SHP77 treated with DMSO at 0.1 percent for 48 hours (cell line): Measurements from ENCODE around the gene SLC9C2.
"Not testable (repeated sequence)": the region's sequence is repeated elsewhere in the genome, so short reads cannot be mapped to it uniquely, and the experiment has no call there.

Experiments used
- DNase-seq: peaks from one replicate; lab custom pipeline; 2025; lab: John Stamatoyannopoulos, UW

SLC9C2 gene

DNA sequence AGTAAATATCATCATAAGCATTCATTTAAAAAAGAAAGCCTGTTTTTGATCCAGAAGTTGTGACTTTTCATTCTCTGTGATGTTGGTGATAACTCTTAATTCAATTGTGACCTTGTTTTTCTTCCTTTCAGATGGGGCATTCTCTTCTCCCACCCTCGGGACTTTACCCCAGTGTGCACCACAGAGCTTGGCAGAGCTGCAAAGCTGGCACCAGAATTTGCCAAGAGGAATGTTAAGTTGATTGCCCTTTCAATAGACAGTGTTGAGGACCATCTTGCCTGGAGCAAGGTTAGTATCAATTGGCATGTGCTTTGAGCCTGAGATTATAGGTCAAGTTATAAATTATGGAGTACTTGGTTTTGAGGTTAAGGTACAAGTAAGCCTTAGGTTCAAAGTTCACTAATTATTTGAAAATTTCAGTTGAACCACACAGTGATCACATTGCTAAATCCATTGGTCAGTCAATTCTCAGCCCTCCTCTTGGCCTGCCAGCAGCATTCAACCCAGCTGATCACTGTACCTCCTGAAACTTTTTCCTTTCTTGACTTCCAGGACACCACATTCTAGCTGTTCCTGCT is 121.6 kb downstream of the SLC9C2 start:
- no peak for DNase-seq

- DNase-seq = no peak
These were observed 123.2 kb downstream of the SLC9C2 start for GRCh38 chr1:173479649-173480048.

DNA sequence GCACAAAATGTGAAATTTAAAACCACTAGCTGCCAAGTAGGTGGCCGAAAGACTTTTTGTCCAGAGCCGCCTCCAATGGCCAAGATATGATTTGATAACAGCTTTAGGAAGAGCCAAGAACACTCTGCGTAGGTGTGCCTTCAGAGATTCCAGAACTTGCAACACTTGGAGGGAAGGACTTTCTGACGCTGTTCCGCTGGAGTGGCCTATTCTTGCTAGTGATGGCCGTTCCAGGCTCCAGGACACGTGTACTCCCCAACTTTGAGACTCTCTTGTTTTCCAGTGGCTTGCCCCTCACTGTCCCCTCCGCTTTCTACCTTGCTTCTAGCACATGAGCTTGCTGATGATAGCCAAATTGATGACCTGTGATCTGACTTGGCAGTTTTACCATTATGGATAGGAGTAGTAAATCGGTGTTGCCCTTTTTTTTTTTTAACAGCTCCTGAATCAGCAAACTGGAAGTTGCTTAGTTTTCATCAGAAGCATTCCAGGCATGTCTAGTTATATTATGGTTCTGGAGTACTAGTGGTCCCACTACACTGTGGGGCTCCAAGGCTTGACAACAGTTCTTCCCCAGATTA is 124.7 kb downstream of the SLC9C2 start:
- no peak for DNase-seq

DNA sequence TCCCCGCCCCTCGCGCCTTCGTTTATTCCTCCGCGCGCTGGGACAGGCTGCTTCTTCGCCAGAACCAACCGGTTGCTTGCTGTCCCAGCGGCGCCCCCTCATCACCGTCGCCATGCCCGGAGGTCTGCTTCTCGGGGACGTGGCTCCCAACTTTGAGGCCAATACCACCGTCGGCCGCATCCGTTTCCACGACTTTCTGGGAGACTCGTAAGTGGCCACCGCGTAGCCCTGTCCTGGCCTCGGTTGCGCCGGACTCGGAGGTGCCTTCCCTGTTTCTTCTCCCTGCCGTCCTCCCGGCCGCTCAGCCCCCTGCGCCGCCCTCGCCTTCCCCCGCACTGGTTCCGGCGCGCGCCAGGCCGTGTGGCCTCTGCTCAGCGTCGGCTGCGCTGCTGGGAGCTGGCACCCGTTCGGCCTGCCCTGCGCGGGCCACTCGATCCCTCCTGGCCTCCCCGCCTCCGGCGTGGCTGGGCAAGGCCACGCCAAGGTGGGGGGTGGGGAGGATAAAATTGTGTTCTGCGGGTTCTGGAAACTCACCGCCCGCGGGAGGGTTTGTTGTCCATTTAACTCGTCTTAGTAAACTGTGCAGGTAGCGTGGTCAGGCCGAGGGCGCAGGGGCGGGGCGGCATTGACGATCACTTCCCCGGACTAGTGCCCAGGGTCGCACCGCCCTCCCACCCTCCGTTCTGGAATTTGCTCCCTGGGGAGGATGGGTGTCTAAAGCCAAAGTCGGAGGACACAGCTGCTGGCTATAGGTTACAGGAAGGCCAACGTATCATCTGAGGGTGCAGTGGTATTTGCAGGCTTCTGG is 125.4 kb downstream of the SLC9C2 start, which contains the start of gene PRDX6:
PRDX6 (plus strand) TSS at position 50 of the 808 bp plus-strand sequence; CDS start at position 113, 63 bp downstream.
- DNase-seq = peak; percentile 59

GRCh38 chr1:173476665-173477285 is 126.1 kb downstream of the SLC9C2 start:
- peak; percentile 87 for DNase-seq

DNA sequence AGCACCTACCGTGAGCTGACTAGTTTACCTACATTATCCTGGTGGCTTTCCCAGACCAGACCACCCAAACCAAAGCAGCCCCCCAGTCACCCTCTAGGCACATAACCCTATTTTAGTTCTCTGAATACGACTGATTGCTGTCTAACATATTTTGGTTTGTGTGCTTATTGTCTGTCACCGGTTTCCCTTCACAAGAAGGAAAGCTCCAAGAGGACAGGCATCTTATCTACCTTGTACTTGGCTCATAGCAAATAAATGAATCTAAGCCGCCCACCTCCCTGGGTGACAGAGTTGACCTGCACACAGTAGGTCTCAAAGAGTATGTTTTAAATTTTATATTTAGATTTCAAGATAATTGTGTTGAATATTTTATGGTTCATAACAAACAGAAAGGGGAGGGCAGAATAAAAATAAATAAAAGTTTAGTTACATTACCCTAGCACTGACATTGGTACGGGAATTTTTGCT is 126.6 kb downstream of the SLC9C2 start:
- DNase-seq = no peak

DNA sequence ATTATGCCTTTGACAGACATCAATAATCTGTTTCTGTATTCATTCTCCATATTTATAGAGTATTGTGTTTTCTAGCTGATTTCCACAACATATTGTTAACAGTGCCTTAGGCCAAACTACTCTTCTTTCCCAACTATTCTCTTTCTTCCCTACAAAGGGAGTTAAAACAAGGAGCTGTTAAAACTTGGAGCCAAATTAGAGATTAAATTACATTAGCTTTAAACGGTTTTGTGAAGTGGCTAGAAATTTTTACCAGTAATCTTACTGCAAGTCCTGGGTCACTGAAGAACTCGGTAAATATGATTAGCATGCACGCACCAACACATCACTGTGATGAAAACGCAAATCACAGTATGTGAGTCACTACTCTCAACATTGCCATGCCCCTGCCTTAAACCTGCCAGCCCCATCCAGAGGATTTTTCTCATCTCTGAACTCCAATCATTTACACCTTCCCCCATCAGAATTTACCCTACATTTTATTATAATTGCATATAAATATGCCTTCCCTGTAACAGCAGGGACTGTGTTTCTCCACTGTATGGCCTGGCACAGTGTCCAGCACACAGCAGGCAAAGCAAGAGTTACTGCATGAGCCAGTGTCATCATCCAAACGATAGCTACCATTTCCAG is 127.2 kb downstream of the SLC9C2 start:
- DNase-seq = peak; percentile 18

GRCh38 chr1:173474780-173475421 is 128.0 kb downstream of the SLC9C2 start:
- DNase-seq = not testable (repeated sequence)

- peak; percentile 8 for DNase-seq
These were observed 128.6 kb downstream of the SLC9C2 start for GRCh38 chr1:173474097-173474779.

- DNase-seq = no peak
These were observed 129.3 kb downstream of the SLC9C2 start for GRCh38 chr1:173473599-173474011.

DNA sequence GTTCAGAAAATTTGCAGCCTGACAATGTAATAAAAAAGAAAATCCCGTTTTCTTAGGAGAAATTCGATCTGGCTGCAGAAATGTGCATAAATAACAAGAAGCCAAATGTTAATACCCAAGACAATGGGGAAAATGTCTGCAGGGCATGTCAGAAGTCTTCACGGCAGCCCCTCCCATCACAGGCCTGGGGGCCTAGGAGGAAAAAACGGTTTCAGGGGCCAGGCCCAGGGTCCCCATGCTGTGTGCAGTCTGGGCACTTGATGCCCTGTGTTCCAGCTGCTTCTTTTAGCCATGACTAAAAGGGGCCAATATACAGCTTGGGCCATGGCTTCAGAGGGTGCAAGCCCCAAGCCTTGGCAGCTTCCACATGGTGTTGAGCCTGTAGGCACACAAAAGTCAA is 132.3 kb downstream of the SLC9C2 start:
- DNase-seq = no peak

- DNase-seq = no peak
These were observed 133.2 kb downstream of the SLC9C2 start for GRCh38 chr1:173469656-173470055.

- no peak for DNase-seq
These were observed 135.4 kb downstream of the SLC9C2 start for GRCh38 chr1:173467426-173467825.

GRCh38 chr1:173464185-173464584 is 138.7 kb downstream of the SLC9C2 start:
- DNase-seq = not testable (repeated sequence)

- not testable (repeated sequence) for DNase-seq
These were observed 140.2 kb downstream of the SLC9C2 start for GRCh38 chr1:173462666-173463065.

DNA sequence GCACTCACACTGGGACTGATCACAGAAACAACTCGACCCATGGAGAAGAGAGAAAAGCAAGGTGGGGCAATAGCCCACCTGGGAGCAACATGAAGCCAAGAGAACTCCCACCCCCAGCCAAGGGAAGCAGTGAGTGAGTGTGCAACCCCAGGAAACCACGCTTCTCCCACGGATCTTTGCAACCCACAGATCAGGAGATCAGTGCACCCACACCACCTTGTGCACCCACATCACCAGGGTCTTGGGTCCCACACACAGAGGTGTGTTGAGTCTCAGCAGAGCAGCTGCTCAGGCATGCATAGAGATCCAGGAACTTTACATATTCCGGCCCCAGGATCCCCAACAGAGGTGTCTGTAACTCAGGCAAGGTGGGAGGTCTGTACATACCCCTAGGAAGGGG is 143.0 kb downstream of the SLC9C2 start:
- DNase-seq = no peak

DNA sequence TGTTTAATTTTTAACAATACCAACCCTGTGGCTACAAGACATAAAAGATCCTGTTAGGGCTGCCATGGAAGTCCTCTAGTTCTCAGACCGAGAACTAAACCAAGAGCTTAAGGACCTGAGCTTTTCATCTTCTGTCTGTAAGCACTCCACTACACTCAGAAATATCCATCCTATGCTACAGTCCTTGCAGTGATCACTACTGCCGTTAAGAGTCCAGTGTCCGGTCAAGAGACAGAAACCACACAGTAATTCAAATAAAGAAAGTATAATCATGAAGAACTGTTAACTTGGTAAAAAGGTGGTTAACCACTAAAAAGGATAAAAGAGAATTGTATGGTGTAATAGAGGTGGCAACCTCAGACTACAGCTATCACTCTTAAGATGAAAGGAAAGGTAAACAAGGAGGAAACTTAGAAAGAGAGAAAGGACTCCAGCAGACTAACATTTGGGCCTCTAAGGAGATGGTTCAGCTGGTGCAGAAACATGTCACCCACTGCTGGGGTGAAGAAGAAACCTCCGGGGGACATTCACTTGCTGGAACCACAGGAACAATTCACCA is 147.8 kb downstream of the SLC9C2 start:
- DNase-seq = no peak

GRCh38 chr1:173453982-173454381 is 148.9 kb downstream of the SLC9C2 start:
- no peak for DNase-seq

- no peak for DNase-seq
These were observed 150.9 kb downstream of the SLC9C2 start for GRCh38 chr1:173451981-173452380.
